GM23338 (cell line): ENCODE data around the gene AFAP1. TPM values are rescaled to one million over a fixed set of nuclear protein-coding genes. Genes with fewer than 3 reads are reported as not detected.

Source experiments
- ATAC-seq: fragments of 200-7000 bp; cut with Tn5 transposase; 3 replicates; pipeline ENCODE4 v1.9.1; 2020
- DNase-seq: peaks from one replicate; pipeline ENCODE4 v3.0.0-alpha.2; 2015; ENCODE audit warnings: low spot score
- H2AFZ ChIP-seq: fragments of 200-600 bp; sonication (generic); 2 replicates; pipeline ENCODE4 v1.8.0; 2016; ENCODE audit warnings: antibody characterized with exemption, mild to moderate bottlenecking, moderate library complexity
- H3F3A ChIP-seq: fragments of 200-600 bp; sonication (generic); replicated peaks from 2 replicates; pipeline ENCODE4 v1.8.0; 2017; ENCODE audit warnings: antibody characterized with exemption, mixed run types, low read depth
- H3K27ac ChIP-seq: fragments of 200-600 bp; sonication (generic); 2 replicates; pipeline ENCODE4 v1.6.1; 2016; ENCODE audit warnings: low read depth
- H3K27me3 ChIP-seq: fragments of 200-600 bp; sonication (generic); 2 replicates; pipeline ENCODE4 v1.8.0; 2016; ENCODE audit warnings: mild to moderate bottlenecking, mixed run types, moderate library complexity; ENCODE audit not compliant: insufficient read depth
- H3K36me3 ChIP-seq: fragments of 200-600 bp; sonication (generic); 2 replicates; pipeline ENCODE4 v1.8.0; 2016; ENCODE audit warnings: mild to moderate bottlenecking; ENCODE audit not compliant: insufficient read depth
- H3K4me1 ChIP-seq: fragments of 200-600 bp; sonication (generic); 2 replicates; pipeline ENCODE4 v1.8.0; 2016; ENCODE audit warnings: mild to moderate bottlenecking, moderate library complexity; ENCODE audit not compliant: insufficient read depth
- H3K4me2 ChIP-seq: fragments of 200-600 bp; sonication (generic); 2 replicates; pipeline ENCODE4 v1.7.1; 2017; ENCODE audit warnings: mixed run types
- H3K4me3 ChIP-seq: fragments of 200-600 bp; sonication (generic); 2 replicates; pipeline ENCODE4 v1.6.1; 2016; ENCODE audit warnings: mixed run types
- H3K79me2 ChIP-seq: fragments of 200-600 bp; sonication (generic); replicated peaks from 2 replicates; pipeline ENCODE4 v1.8.0; 2017; ENCODE audit warnings: mild to moderate bottlenecking; ENCODE audit not compliant: insufficient read depth
- H3K9me2 ChIP-seq: fragments of 200-600 bp; sonication (generic); 2 replicates; pipeline ENCODE4 v1.8.0; 2017; ENCODE audit not compliant: insufficient read depth
- H4K20me1 ChIP-seq: fragments of 200-600 bp; sonication (generic); replicated peaks from 2 replicates; pipeline ENCODE4 v1.8.0; 2017; ENCODE audit warnings: mild to moderate bottlenecking; ENCODE audit not compliant: insufficient read depth
- H3K27ac Mint-ChIP-seq: 2 replicates; pipeline ENCODE4 v1.8.0; 2020; ENCODE audit warnings: inconsistent platforms, mild to moderate bottlenecking, moderate library complexity, mixed read lengths
- H3K27me3 Mint-ChIP-seq: 3 replicates; pipeline ENCODE4 v1.8.0; 2022; ENCODE audit warnings: low read depth, mild to moderate bottlenecking, moderate library complexity, mixed read lengths, inconsistent platforms; ENCODE audit not compliant: insufficient read depth, poor library complexity
- H3K36me3 Mint-ChIP-seq: 3 replicates; pipeline ENCODE4 v1.8.0; 2021; ENCODE audit warnings: low read depth, mild to moderate bottlenecking, inconsistent platforms, moderate library complexity, mixed read lengths
- H3K4me1 Mint-ChIP-seq: 3 replicates; pipeline ENCODE4 v1.8.0; 2020; ENCODE audit warnings: mild to moderate bottlenecking, inconsistent platforms, mixed read lengths
- H3K4me3 Mint-ChIP-seq: 3 replicates; pipeline ENCODE4 v1.8.0; 2021; ENCODE audit warnings: moderate library complexity, mild to moderate bottlenecking, inconsistent platforms, mixed read lengths
- H3K9me3 Mint-ChIP-seq: 3 replicates; pipeline ENCODE4 v1.8.0; 2020; ENCODE audit warnings: moderate library complexity, mild to moderate bottlenecking, inconsistent platforms, mixed read lengths
- CREB1 ChIP-seq: fragments of 250-450 bp; sonication (Bioruptor Pico); IDR thresholded peaks from 2 replicates; pipeline ENCODE4 v1.5.0; 2020; ENCODE audit warnings: low read depth, mild to moderate bottlenecking, moderate library complexity
- ETS1 ChIP-seq: IDR thresholded peaks from 2 replicates; pipeline ENCODE4 v1.6.1; 2016; ENCODE audit warnings: antibody characterized with exemption
- EZH2 ChIP-seq: fragments of 200-600 bp; sonication (generic); IDR thresholded peaks from one replicate; pipeline ENCODE4 v1.8.0; 2017; ENCODE audit warnings: antibody characterized with exemption, mild to moderate bottlenecking, low read depth; ENCODE audit not compliant: unreplicated experiment
- EZH2phosphoT487 ChIP-seq: fragments of 200-600 bp; sonication (generic); IDR thresholded peaks from one replicate; pipeline ENCODE4 v1.8.1; 2018; ENCODE audit warnings: antibody characterized with exemption; ENCODE audit not compliant: unreplicated experiment
- JUNB ChIP-seq: IDR thresholded peaks from one replicate; pipeline ENCODE4 v1.6.1; 2016; ENCODE audit warnings: antibody characterized with exemption; ENCODE audit not compliant: unreplicated experiment
- NANOG ChIP-seq: IDR thresholded peaks from 2 replicates; pipeline ENCODE4 v1.6.1; 2016; ENCODE audit warnings: antibody characterized with exemption, borderline replicate concordance
- POLR2AphosphoS5 ChIP-seq: IDR thresholded peaks from 2 replicates; pipeline ENCODE4 v1.6.1; 2016; ENCODE audit warnings: antibody characterized with exemption, low read depth
- REST ChIP-seq: IDR thresholded peaks from one replicate; pipeline ENCODE4 v1.6.1; 2018; ENCODE audit warnings: antibody characterized with exemption; ENCODE audit not compliant: unreplicated experiment
- STAT1 ChIP-seq: IDR thresholded peaks from one replicate; pipeline ENCODE4 v1.6.1; 2016; ENCODE audit warnings: antibody characterized with exemption; ENCODE audit not compliant: unreplicated experiment
- ZNF114 ChIP-seq: fragments of 250-450 bp; sonication (Bioruptor Pico); IDR thresholded peaks from 2 replicates; pipeline ENCODE4 v1.5.0; 2020; ENCODE audit warnings: mild to moderate bottlenecking, moderate library complexity
- ZNF331 ChIP-seq: fragments of 250-450 bp; sonication (Bioruptor Pico); IDR thresholded peaks from 2 replicates; pipeline ENCODE4 v1.5.0; 2020; ENCODE audit warnings: low read depth, mild to moderate bottlenecking, moderate library complexity
- ZNF462 ChIP-seq: fragments of 250-450 bp; sonication (Bioruptor Pico); IDR thresholded peaks from 2 replicates; pipeline ENCODE4 v1.5.0; 2020; ENCODE audit warnings: mild to moderate bottlenecking, moderate library complexity
- polyA plus RNA-seq: library from polyadenylated mRNA; unstranded; fragments of >200 nt; fragmentation: Nextera tagmentation; extraction: Ambion mirVana; gene quantifications from 2 replicates; pipeline ENCODE4 v1.2.1, GENCODE V29; 2016
- total RNA-seq: library from RNA; depleted of rRNA; stranded (reverse); fragments of >200 nt; shearing (Covaris generic); gene quantifications from 2 replicates; pipeline ENCODE4 v1.2.3, GENCODE V29; 2014
- TF ChIP-seq, protein P1 (sequence below), 2 experiments: fragments of 200-600 bp in 1 of 2; sonication (generic) in 1 of 2; conservative IDR thresholded peaks; 2 replicates each; pipeline versions ENCODE4 v1.5.1 to v1.6.1; 2016 to 2017; ENCODE audit warnings: antibody characterized with exemption in 2 of 2, low read depth in 2 of 2, mild to moderate bottlenecking in 2 of 2, moderate library complexity in 1 of 2

The AFAP1 gene
- total and polyA plus RNA-seq, 2 experiments from 2014 or later = 6.5 to 21.5 TPM

DNA sequence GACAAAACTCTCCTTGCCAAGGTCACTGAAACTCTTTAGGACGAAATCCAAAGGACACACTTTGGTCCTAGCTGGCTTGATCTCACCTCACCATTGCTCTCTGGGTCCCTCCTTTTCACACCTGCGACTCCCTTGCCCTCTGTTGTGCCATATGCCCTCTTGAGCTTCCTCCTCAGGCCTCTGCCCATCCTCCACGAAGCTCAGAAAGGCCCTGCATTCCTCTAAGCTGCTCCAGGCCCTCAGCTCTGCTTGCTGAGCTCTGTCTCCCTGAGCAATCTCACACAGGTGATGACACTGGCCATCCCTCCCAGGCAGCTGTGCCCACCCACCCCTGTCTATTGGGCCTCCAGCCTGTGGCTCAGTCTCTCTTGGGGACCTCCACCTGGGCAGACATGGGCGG, 10.1 kb upstream of the AFAP1 start:
- Mint-ChIP-seq H3K4me3 (no peak overlapping the region), H3K9me3 (peaks cover 3% of the 10 kb centered on the region; the same call in 1 of the 3 replicates), H3K4me1 (peaks cover 4% of the 10 kb centered on the region; the same call in 2 of the 3 replicates), H3K36me3 (no peaks in the 10 kb centered on the region), H3K27ac (no peak overlapping the region), H3K27me3 (peaks cover 9% of the 10 kb centered on the region)
- Histone ChIP-seq H3K27me3 (no peaks in the 10 kb centered on the region), H3K4me1 (no peaks in the 10 kb centered on the region), H4K20me1 (no peaks in the 10 kb centered on the region), H3K9me2 (no peaks in the 10 kb centered on the region), H3K4me2 (no peak overlapping the region), H3F3A (no peaks in the 10 kb centered on the region), H3K4me3 (no peak overlapping the region), H3K36me3 (no peaks in the 10 kb centered on the region), H3K79me2 (no peaks in the 10 kb centered on the region), H3K27ac (no peak overlapping the region), H2AFZ (no peak overlapping the region)
- TF ChIP-seq EZH2 (no peak), CREB1 (no peak), ETS1 (no peak), STAT1 (no peak), REST (no peak), ZNF462 (CRISPR knock-in tag) (no peak), ZNF331 (CRISPR knock-in tag) (no peak), POLR2AphosphoS5 (no peak), JUNB (no peak), NANOG (no peak), ZNF114 (CRISPR knock-in tag) (no peak), EZH2phosphoT487 (no peak)
- TF ChIP-seq, protein P1, sequence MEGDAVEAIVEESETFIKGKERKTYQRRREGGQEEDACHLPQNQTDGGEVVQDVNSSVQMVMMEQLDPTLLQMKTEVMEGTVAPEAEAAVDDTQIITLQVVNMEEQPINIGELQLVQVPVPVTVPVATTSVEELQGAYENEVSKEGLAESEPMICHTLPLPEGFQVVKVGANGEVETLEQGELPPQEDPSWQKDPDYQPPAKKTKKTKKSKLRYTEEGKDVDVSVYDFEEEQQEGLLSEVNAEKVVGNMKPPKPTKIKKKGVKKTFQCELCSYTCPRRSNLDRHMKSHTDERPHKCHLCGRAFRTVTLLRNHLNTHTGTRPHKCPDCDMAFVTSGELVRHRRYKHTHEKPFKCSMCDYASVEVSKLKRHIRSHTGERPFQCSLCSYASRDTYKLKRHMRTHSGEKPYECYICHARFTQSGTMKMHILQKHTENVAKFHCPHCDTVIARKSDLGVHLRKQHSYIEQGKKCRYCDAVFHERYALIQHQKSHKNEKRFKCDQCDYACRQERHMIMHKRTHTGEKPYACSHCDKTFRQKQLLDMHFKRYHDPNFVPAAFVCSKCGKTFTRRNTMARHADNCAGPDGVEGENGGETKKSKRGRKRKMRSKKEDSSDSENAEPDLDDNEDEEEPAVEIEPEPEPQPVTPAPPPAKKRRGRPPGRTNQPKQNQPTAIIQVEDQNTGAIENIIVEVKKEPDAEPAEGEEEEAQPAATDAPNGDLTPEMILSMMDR (conservative IDR thresholded peaks at IDR 0.05; ENCODE audit: low read depth in 2 of 2) = no peak
- no peak for DNase-seq
- no peak for ATAC-seq
